HT1080 (cell line): ENCODE data around the gene MBNL1. TPM values are rescaled to one million over a fixed set of nuclear protein-coding genes. Genes with fewer than 3 reads are reported as not detected.

Experiments used
- DNase-seq: peaks from one replicate; pipeline ENCODE4 v3.0.0-alpha.2; 2015; ENCODE audit warnings: low read depth
- polyA plus RNA-seq, 2 experiments: library from polyadenylated mRNA; depleted of rRNA; stranded (reverse); fragments of >200 nt; gene quantifications; 2 replicates each; pipeline ENCODE4 v1.2.3, GENCODE V29; 2015
- total RNA-seq: library from RNA; depleted of rRNA; stranded (reverse); fragments of >200 nt; shearing (Covaris generic); gene quantifications from 2 replicates; pipeline ENCODE4 v1.2.3, GENCODE V29; 2014; rRNA removed

The MBNL1 gene
- 209 and 295 TPM in 2 replicates for total RNA-seq
- 98.5 and 119 TPM in 2 replicates for polyA plus RNA-seq (2015; cell fraction: cytosol; rRNA removed)
- 115 and 116 TPM in 2 replicates for polyA plus RNA-seq (2015; cell fraction: nucleus; rRNA removed)

DNA sequence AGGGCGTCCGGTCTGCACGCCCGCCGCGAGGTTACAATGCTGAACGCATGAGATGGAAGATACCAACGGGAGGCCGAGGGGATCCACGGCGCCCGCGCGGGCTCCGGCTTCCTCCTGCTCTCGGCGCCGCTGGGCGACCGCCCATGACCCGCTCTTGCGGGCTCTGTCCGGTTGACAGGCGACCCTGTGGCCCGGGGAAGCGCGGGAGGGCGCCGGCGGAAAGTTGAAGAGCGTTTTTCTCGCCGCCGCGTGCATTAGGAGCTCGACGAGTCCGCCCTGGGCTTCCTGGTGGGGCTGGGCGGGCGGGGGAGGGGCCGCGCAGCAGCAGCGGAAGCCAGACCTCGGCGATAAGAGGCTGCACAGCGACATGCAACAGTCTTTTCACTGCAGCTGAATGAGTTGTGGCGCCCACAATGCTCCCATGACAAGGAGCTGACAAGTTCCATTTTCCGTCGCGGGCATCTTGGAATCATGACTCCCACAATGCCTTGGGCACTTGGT is at the start of gene MBNL1:
Gene MBNL1 (plus strand): TSS at position 375 of the 501 bp plus-strand sequence. CDS start 31,265 bp downstream, outside the sequence.
- DNase-seq: peak; percentile 87

GRCh38 chr3:152219216-152219615 is 49.5 kb upstream of the MBNL1 start:
- DNase-seq: no peak

DNA sequence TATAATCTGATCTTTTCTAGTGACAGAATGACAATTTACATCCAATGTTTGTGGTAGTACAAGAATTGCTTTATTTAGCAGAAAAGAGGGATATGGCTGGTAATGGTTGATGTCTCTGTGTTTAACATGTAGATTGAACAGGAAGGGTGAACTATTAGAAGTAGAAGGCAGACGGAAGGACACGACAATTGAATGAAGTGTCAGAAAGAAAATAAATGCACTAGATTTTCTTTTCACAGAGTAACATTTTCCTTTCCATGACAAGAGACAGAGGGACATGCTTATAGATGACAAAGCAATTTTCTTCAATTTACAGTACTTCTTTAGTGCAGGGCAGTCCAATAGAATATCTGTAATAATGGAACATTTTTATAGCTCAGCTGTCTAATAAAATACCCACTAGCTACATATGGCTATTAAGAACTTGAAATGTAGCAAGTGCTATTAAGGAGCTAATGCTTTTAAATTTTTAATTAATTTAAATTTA is 48.9 kb upstream of the MBNL1 start:
- no peak for DNase-seq

DNA sequence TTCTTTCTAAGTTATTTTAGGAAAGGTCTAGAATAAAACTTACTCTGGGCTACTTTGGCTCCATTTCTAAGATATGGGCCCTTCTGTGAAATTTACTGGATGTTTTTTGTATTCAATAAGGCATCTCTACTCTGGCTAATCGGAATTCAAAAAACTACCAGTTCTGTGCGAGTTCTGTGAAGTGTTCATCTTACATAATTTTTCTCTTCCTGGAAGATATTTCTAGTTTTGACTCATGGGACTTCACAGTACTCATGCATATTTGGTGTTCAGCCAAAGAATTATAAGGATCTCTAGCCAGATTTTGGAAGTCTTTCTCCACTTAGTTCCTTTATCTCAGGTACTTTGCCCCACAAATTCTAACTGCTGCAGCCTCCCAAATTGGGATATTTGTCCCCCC is 46.4 kb upstream of the MBNL1 start:
- DNase-seq: no peak

DNA sequence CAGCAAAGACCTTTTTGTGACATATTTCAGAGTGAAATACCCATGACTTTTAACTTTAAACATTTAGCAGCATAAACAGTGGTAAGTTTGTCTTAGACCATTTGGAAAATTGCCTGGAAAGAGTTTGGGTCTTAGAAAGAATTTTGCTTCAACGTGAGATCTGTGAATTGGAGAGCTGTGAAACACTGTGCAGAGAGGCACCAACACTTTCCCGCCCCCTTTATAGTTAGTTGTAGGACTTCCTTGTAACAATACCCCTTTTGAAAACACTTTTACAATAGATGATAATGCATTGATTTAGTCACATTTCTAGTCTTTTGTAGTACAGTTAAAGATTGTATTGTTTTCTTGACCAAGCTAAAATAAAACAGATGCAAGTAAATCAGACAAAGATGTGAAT is 43.5 kb upstream of the MBNL1 start:
- no peak for DNase-seq

- DNase-seq: no peak
Measured at GRCh38 chr3:152226176-152226575, 42.6 kb upstream of the MBNL1 start.

- no peak for DNase-seq
Measured at GRCh38 chr3:152227027-152227426, 41.7 kb upstream of the MBNL1 start.

- DNase-seq: no peak
Measured at GRCh38 chr3:152229692-152230091, 39.0 kb upstream of the MBNL1 start.

GRCh38 chr3:152230370-152230769 is 38.4 kb upstream of the MBNL1 start:
- no peak for DNase-seq

GRCh38 chr3:152232001-152232400 is 36.7 kb upstream of the MBNL1 start:
- DNase-seq: no peak

DNA sequence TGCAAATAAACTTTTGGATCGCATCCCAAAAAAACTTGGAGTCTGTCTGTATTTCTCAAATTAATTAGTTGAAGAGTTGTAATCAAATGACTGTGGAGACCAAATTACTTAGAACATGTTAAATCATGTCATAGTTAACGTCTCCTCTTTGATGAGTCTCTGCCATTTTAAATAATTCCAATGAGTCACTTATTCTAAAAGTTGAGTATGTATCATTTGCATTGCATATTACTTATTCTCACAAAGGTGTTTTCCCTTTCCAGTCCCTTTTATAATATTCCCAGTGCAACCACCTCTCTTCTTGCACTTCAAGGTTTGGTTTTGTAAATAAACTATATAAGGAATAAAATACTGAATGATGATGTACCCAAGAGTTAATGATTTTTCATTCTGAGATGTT is 36.0 kb upstream of the MBNL1 start:
- DNase-seq: no peak

GRCh38 chr3:152234657-152235375 is 33.9 kb upstream of the MBNL1 start:
- DNase-seq: no peak

DNA sequence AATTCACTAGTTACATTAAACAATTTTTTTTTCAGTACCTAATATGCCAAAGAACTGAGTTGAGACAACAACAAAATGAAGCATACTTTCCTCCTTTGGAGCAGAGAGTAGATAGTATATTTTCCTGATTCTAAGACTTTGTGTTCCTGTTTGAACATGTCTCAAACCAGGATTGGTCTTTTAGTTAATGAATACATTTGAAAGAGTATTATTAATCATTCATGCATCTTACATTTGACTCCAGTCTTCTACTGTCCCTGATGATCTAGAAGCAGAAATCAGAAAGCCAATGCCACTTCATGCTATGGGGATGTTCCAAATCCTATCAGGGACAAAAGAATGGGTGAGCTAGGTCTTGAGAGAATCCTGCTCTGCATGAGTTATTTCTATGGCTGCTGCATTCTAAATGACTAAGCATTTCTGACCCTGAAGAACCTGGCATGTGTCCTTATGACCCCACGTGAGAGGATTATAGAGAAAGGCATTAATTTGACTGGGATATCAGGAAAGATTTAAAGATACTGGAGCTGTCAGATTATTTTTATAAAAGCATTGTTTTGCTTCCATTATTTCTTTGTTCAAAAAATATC is 32.9 kb upstream of the MBNL1 start:
- DNase-seq: peak; percentile 66

DNA sequence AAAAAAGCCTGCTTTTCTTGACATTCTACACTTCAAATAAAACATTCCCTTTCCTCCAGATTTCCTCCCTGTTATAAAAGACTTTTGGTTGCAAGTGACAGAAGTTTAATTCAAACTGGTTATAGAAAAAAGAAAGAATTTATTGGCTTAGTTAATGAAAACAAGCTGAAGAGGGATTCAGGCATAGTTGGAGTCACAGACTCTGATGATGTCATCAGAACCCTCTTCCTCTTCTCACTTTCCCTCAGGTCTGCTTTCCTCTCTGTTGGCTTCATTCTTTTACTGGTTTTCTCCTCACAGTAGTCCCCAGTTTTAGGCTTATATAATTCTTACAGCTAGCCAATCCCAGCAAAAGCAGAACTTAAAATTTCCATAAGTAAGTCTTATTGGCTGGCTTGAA is 32.0 kb upstream of the MBNL1 start:
- DNase-seq: peak; percentile 43

GRCh38 chr3:152241142-152242017 is 27.3 kb upstream of the MBNL1 start:
- DNase-seq: peak; percentile 69

- no peak for DNase-seq
Measured at GRCh38 chr3:152243301-152243711, 25.4 kb upstream of the MBNL1 start.

DNA sequence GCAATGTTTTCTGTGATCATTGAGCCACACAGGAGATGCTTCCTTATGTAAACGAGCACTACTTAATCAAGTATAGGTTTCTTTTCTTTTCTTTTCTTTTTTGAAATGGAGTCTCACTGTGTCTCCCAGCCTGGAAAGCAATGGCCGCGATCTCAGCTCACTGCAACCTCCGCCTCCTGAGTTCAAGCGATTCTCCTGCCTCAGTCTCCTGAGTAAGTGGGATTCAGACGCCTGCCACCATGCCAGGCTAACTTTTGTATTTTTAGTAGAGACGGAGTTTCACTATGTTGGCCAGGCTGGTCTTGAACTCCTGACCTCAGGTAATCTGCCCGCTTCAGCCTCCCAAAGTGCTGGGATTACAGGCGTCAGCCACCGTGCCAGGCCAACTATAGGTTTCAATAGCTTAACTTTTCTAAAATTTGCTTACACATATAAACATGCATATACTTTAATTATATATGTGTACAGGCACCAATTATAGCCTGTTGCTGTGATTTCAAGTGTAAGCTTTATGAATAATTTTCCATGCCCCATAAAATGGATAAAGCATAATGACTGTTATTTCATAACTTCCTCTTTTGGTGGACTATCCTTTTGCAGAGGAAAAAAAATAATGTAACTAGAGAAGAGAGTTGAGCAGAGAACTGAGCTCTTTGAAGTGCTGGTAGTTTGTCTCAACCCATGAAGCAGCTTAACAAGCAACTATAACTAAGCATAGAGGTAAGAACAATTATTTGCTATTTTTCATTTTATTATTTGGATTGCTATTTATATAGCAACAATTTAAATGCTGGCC is 24.8 kb upstream of the MBNL1 start:
- DNase-seq: no peak

GRCh38 chr3:152244517-152244888 is 24.2 kb upstream of the MBNL1 start:
- DNase-seq: no peak

GRCh38 chr3:152245498-152246170 is 23.1 kb upstream of the MBNL1 start:
- no peak for DNase-seq

DNA sequence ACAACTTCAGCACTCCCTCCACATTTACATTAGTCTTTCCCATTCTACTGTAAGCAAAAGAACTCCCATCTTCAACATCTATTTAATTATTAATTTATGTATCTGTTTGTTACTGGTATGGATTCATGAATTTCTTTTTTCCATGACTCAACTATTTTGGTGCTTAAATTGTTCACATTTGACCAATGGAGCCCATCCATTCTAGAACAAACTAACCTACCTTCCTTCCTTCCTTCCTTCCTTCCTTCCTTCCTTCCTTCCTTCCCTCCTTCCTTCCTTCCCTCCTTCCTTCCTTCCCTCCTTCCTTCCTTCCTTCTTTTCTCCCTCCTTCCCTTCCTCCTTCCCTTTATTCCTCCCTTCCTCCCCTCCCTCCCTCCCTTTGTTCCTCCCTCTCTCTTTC is 16.8 kb upstream of the MBNL1 start:
- no peak for DNase-seq
